GM12874 (cell line): ENCODE data around the gene TTC12.

Source experiments
- CTCF ChIP-seq: IDR thresholded peaks from 2 replicates; pipeline ENCODE4 v1.5.1; 2011; ENCODE audit warnings: low read depth, mild to moderate bottlenecking, control low read depth, low read length, moderate library complexity; ENCODE audit not compliant: insufficient read depth

Gene TTC12

DNA sequence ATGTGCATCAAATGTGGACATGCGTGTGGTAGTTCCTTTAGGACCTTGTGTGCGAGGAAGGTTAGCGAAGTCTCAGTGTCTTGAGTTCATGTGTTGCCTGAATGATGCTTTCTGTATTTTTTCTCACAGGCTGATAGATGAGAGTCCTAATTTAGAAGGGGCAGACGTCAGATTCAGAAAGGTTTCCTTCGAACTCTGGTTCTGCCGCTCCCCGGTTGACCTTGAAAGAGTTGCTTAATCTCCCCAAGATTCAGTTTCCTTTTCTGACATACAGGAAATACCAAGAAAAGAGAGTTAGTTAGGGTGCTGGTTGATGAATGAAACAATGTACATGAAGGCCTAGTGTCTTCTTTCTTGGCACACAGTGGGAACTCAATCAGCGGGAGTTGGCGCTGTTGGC lies 35.9 kb upstream of the TTC12 start:
- no peak for TF ChIP-seq CTCF

- no peak for TF ChIP-seq CTCF
These were observed 35.5 kb upstream of the TTC12 start for GRCh38 chr11:113278925-113279324.

DNA sequence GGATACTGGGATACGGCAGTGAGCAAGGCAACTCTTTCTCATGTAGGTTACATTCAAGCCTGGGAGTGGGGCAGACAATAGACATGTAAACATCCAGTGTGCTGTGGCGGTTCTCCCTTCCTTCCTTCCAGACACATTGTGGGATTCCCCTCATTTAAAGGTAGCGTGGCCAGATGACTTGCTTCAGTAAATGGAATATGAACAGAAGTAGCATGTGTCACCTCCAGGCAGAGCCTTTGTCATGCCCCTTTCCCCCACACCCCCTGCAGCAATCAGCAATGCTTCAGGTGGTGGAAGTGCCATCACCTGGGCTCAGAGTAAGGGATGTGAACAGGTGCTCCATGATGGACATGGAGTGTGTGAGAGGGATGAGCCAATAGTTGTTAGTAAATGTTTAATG lies 34.8 kb upstream of the TTC12 start:
- TF ChIP-seq CTCF: no peak

- TF ChIP-seq CTCF: no peak
These were observed 33.2 kb upstream of the TTC12 start for GRCh38 chr11:113281052-113281725.

GRCh38 chr11:113282898-113283437 lies 31.4 kb upstream of the TTC12 start:
- no peak for TF ChIP-seq CTCF

DNA sequence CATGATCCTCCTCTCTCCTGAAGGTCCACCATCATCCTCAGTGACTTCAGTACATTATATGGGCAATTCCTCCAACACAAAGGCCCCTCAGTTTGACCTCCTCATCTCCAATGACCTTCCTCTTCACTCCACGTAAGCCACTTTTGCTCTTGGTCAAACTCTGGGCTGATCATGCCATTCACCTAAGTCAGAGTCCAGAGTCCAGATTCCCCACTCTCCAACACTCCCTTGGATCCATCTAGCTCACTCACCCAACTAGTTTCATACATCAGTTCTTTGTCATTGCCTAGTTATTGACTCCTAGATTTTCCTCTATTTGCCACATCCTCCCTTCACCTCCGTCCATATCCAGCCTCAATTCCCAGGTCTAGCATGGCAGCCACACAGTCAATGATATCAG lies 30.5 kb upstream of the TTC12 start:
- no peak for TF ChIP-seq CTCF

DNA sequence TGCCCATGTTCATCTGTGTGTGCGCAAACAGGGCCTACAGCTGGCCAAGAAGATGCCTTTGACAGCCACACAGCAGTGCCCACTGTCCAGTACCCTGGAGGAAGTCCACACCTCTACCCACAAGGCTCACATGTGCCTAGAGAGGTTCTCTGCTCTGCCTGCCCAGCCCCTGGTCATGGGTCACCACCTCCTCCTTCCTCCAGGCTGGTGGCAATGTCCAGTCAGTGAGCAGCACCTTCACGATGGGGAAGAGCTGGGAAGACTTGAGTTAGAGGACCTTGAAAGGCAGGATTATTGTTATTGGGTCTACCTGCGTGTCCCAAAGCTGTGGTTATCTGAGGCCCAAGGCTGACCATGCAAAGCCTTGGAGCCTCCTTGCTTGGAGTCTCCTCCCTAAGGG lies 28.4 kb upstream of the TTC12 start:
- TF ChIP-seq CTCF: no peak
